ENCODE results near the gene BARX1.

BARX1 gene

DNA sequence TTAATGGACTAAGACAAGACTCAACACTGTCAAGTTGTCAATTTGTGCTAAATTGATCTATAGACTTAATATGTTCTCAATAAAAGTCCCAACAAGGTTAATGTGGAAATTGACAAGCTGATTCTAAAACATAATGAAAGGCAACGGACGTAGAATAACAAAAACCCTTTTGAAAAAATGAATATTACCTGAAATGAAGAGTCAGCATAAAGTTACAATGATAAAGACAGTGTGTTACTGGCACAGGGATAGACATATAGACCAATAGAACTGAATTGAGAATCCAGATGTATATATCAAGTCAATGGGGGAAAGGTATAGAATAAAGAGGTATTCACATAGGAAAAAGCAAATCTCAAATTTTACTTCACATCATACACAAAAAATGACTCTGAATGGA is 37.7 kb upstream of the BARX1 start:
- DNase-seq (ENCODE audit: low read depth) = no peak
- no peak overlapping the region for H3K4me3 ChIP-seq (ENCODE audit: low read length)
- TF ChIP-seq, protein P1, sequence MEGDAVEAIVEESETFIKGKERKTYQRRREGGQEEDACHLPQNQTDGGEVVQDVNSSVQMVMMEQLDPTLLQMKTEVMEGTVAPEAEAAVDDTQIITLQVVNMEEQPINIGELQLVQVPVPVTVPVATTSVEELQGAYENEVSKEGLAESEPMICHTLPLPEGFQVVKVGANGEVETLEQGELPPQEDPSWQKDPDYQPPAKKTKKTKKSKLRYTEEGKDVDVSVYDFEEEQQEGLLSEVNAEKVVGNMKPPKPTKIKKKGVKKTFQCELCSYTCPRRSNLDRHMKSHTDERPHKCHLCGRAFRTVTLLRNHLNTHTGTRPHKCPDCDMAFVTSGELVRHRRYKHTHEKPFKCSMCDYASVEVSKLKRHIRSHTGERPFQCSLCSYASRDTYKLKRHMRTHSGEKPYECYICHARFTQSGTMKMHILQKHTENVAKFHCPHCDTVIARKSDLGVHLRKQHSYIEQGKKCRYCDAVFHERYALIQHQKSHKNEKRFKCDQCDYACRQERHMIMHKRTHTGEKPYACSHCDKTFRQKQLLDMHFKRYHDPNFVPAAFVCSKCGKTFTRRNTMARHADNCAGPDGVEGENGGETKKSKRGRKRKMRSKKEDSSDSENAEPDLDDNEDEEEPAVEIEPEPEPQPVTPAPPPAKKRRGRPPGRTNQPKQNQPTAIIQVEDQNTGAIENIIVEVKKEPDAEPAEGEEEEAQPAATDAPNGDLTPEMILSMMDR (conservative IDR thresholded peaks at IDR 0.05; ENCODE audit: low read length) = no peak

DNA sequence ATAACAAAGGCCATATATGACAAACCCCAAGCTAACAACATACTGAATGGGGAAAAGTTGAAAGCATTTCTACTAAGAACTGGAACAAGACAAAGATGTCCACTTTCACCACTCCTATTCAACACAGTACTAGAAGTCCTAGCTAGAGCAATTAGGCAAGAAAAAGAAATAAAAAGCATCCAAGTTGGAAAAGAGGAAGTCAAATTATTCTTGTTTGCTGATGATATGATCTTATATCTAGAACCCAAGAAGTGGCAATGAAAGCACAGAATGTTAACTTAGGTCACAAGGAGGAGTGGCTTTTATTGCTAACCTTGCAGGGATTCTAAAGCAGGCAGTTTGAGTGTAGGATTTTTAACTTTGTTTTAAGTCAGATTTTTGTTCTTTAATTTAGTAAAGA is 35.3 kb upstream of the BARX1 start:
- no peak overlapping the region for H3K4me3 ChIP-seq (ENCODE audit: low read length)
- TF ChIP-seq, protein P1 (conservative IDR thresholded peaks at IDR 0.05; ENCODE audit: low read length) = no peak
- DNase-seq (ENCODE audit: low read depth) = no peak

DNA sequence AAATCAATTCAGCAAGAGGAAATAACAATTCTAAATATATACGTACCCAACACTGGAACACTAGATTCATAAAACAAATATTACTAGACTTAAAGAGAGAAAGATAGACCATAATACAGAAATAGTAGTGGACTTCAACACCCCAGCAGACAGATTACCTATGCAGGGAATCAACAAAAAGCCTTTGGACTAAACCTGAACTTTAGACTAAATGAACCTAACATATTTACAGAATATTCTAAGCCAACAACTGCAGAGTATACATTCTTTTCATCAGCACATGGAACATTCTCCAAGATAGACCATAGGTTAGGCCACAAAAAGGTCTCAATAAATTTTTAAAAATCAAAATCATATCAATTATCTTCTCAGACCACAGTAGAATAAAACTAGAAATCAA is 32.9 kb upstream of the BARX1 start:
- TF ChIP-seq, protein P1 (conservative IDR thresholded peaks at IDR 0.05; ENCODE audit: low read length) = no peak

DNA sequence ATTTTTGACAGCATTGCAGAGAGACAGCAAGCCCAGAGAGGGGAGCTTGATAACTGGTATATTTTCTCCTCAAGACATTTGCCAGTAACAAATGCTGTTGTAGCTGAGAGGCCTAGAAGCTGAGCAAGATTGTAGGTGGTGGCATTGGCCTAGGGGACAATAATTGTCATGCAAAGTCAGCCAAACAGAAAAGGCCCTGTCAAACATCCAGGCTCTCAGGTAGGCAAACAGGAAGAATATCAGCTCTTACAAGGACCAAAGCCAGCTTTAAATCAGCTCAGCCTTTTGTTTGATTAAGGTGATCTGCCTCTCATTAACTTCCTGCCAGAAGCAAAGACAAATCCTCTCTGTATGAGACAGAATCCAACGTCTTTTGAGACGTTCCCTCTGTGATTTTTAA is 29.7 kb upstream of the BARX1 start:
- TF ChIP-seq, protein P1 (conservative IDR thresholded peaks at IDR 0.05; ENCODE audit: low read length) = no peak
- DNase-seq (ENCODE audit: low read depth) = no peak
- H3K4me3 ChIP-seq (ENCODE audit: low read length) = no peak overlapping the region

More for the DNA sequence above, 32.9 kb upstream of the BARX1 start:
- DNase-seq (ENCODE audit: low read depth) = no peak
- no peak overlapping the region for H3K4me3 ChIP-seq (ENCODE audit: low read length)

DNA sequence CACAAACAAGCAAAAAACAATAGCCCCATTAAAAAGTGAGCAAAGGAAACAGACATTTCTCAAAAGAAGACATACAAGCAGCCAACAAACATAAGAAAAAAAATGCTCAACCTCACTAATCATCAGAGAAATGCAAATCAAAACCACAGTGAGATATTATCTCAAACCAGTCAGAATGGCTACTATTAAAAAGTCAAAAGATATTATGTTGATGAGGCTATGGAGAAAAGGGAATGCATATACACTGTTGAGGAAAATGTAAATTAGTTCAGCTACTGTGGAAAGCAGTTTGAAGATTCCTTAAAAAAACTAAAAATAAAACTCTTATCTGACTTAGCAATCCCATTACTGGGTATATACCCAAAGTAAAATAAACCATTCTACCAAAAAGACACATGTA is 28.7 kb upstream of the BARX1 start:
- TF ChIP-seq, protein P1 (conservative IDR thresholded peaks at IDR 0.05; ENCODE audit: low read length) = no peak
- no peak for DNase-seq (ENCODE audit: low read depth)
- no peak overlapping the region for H3K4me3 ChIP-seq (ENCODE audit: low read length)

DNA sequence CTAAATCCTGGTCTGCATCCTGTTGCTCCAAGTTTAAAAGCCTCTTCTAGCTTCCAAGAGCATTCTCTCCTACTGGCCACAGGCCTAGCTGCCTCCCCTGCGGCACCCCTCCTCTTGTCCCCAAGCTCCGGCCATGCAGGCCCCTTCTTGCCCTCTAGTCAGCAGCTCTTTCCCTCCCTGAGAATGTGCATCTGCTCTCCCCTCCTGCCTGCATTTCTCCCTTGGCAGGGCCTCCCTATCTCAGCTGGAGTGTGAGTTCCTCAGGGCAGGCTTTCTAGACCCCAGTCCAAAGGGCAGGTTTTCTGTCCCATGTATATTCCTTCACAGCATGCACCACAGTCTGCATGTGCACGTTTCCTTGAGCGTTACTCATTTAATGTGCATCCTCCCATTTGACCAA is 24.6 kb upstream of the BARX1 start:
- TF ChIP-seq, protein P1 (conservative IDR thresholded peaks at IDR 0.05; ENCODE audit: low read length) = no peak
- H3K4me3 ChIP-seq (ENCODE audit: low read length) = no peak overlapping the region
- DNase-seq (ENCODE audit: low read depth) = no peak

DNA sequence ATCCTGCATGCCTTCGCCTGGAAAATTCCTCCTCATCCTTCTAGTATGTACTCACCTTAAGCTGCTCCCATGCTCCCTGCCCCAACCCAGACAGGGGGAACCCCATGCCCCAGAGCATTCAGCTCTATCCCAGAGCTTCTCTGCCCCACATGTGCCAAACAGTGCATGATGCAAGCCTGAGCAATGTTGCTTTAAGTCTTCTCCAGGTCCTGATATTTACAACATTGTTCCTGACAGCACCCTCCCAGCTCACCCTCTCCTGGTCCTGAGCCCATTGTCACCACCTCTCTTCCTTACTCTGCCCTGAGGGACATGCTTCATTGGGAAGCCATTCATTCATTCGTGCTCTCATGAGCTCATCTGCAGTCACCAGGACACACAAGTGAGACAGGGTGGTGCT is 23.4 kb upstream of the BARX1 start:
- DNase-seq (ENCODE audit: low read depth) = peak; percentile 32
- TF ChIP-seq, protein P1 (conservative IDR thresholded peaks at IDR 0.05; ENCODE audit: low read length) = no peak
- no peak overlapping the region for H3K4me3 ChIP-seq (ENCODE audit: low read length)
